Activated T-cell treated with anti-CD3 and anti-CD28 coated beads for 48 hours (primary cell): Measurements from ENCODE around the gene EXOC4.

Source experiments
- DNase-seq: peaks from one replicate; pipeline ENCODE4 v3.0.0-alpha.2; 2020; ENCODE audit warnings: low read depth

Gene EXOC4

GRCh38 chr7:134081695-134082094, 828.8 kb downstream of the EXOC4 start:
- DNase-seq = no peak

- no peak for DNase-seq
These were observed 831.0 kb downstream of the EXOC4 start for GRCh38 chr7:134083766-134084487.

DNA sequence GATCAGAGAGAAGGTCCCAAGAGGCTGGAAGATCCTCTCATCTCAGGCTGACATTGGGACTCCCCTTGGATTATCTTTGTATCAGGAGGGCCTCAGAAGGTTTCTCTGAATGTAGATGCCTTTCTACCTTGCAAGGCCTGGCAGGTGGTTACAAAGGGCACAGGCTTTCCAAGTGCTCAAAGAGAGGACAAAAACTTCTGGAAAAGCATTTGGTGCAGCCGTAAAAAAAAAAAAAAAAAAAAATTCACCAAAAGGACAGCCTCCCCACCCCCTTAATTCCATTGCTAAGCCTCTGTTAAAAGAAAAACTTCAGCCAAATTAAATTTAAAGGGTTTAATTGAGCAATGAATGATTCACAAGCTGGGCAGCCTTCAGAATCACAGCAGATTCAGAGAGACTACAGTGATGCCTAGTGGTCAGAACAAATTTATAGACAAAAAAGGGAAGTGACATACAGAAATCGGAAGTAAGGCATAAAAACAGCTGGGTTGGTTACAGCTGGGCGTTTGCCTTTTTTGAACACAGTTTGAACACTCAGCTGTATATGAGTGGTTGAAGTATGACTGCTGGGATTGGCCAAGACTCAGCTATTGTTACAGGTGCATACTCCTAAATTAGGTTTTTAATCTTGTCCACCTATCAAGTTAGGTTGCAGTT, 831.7 kb downstream of the EXOC4 start:
- DNase-seq = no peak

DNA sequence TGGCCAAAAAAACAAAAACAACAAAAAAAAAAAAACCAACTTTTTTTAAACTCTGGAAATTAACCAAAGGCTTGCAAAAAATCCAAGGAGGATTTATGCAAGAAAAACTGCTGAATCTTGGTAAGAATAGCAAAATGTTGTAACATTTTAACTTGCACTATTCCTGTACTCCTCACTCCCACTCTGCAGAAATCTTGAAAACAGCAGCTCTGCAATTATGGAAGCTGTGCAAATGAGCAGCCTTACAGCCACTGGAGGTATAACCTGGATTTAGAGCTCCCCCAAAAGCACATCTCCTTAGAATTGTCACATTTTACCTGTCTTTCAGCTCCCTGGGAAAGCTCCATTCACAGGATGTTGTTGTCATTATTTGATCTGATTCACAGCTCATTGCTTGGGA, 832.4 kb downstream of the EXOC4 start:
- DNase-seq = no peak

GRCh38 chr7:134086998-134087735, 834.3 kb downstream of the EXOC4 start:
- no peak for DNase-seq

DNA sequence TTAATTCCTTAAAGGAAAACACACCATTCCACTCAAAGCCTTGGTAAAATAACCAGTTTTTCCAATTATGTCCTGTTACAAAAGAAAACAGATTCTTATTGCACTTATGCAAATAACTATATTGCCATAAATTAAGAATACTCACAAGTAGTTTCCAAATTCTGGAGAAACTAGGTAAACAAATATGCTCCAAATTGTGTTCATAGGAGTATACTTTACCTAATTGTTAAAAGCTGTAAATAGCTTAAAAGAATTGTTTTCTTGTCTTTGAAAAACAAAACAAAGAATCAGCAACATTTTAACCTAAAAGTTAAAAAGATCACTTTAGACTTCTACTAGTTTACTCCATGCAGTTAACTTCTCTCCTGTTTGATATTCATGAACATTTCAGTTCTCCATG, 835.3 kb downstream of the EXOC4 start:
- DNase-seq = no peak

DNA sequence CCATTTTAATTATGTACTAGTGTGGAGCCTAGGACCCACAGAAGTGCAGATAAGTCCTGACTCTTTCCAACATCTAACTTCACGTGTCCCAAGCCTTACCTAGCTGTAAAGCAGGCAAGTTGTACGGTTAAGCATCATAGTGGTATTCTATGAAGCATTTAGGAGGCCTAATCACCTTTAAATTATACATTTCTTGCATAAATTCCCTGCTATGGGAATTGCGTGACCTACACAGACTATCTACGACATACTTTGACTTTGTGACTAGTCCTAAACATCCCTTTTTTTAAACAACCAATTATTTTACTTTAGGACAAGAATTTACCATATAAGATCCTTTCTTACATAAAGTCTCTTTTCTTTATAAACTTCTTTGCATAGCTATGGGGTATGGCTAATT, 836.6 kb downstream of the EXOC4 start:
- no peak for DNase-seq

DNA sequence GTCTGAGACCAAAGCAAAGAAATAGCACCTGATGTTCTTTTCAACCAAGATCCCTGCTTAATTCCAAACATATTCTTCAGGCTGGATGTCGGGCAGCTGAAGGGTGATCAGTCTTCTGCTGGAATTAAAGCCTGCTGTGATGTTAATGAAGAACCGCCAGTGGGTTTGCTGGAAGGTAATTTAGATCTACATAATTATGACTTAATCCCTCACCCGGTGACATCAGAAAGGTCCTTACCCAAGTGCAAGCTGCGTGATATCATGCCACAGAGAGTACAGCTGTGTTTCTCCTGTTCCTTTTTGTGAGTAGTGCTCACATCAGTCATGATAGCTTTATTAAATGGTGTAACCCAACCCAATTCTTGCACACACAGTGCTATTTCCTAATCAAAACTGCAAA, 845.2 kb downstream of the EXOC4 start:
- no peak for DNase-seq

GRCh38 chr7:134101716-134102115, 848.8 kb downstream of the EXOC4 start:
- no peak for DNase-seq

DNA sequence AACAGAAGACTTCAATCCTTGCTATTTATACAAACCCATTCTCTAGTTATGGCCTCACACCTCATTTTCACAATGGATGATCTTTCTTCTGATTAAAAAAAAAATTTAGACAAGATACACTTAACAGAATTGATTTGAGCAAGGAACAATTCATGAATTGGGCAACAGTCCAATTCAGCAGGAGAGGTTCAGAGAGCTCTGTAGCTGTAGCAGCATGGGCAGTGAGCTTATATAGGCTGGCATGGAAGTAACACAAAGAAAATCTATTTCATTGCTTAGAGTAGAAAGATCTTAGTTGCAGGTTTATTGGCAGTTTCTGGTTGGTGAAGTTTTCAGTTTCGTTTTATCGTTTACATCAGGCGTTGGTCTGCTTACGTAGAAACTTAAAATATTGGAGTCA, 851.3 kb downstream of the EXOC4 start:
- no peak for DNase-seq

- DNase-seq = no peak
These were observed 853.0 kb downstream of the EXOC4 start for GRCh38 chr7:134105841-134106240.

GRCh38 chr7:134108802-134109201, 855.9 kb downstream of the EXOC4 start:
- DNase-seq = no peak

DNA sequence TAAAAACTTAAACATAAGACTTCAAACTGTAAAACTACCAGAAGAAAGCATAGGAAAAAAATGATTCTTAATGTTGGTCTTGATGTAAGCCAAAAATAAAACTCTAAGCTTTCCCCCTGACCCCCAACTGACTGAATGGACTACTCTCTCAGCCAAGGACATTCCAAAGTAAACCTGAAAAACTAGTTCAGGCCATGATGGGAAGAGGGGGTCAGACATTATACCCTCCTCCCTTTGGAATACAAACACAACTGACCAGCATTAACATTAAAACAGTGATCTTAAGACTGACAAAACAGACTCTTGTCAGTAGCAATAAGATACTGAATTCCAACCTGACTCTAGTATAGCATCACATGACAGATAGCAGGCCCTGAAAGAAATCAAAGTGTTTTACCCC, 860.8 kb downstream of the EXOC4 start:
- no peak for DNase-seq

GRCh38 chr7:134114992-134115391, 862.1 kb downstream of the EXOC4 start:
- no peak for DNase-seq
